Spleen (tissue), 7 donors: ENCODE measurements around the gene NPVF.

Experiments
- POLR2A ChIP-seq, 3 donors: fragments of 450-650 bp; IDR thresholded peaks; one replicate each; pipeline ENCODE4 v1.5.1; 2017; ENCODE audit warnings: antibody characterized with exemption in 3 of 3, mild to moderate bottlenecking in 1 of 3
- TF ChIP-seq, protein P1 (sequence below), 11 experiments: fragments of 200-600 bp in 7 of 11; fragments of 450-650 bp in 4 of 11; sonication (generic) in 4 of 11; IDR thresholded peaks in 8 of 11; conservative IDR thresholded peaks in 3 of 11; 1 replicate in 7 of 11; 2 replicates in 4 of 11; pipeline versions ENCODE4 v1.4.0 to v1.8.0; 2016 to 2021; ENCODE audit warnings: antibody characterized with exemption in 11 of 11, inconsistent platforms in 4 of 11, mild to moderate bottlenecking in 1 of 11
- donor health status: DM: no; HTN: no; CAD: no; lungs with moderate emphysema.
- donor health status: DM: no; HTN: no; CAD: no.
- donor health status: DM: no; HTN: no; CAD: no.

- no peak for TF ChIP-seq POLR2A (IDR thresholded peaks at IDR 0.05)
- TF ChIP-seq, protein P1, sequence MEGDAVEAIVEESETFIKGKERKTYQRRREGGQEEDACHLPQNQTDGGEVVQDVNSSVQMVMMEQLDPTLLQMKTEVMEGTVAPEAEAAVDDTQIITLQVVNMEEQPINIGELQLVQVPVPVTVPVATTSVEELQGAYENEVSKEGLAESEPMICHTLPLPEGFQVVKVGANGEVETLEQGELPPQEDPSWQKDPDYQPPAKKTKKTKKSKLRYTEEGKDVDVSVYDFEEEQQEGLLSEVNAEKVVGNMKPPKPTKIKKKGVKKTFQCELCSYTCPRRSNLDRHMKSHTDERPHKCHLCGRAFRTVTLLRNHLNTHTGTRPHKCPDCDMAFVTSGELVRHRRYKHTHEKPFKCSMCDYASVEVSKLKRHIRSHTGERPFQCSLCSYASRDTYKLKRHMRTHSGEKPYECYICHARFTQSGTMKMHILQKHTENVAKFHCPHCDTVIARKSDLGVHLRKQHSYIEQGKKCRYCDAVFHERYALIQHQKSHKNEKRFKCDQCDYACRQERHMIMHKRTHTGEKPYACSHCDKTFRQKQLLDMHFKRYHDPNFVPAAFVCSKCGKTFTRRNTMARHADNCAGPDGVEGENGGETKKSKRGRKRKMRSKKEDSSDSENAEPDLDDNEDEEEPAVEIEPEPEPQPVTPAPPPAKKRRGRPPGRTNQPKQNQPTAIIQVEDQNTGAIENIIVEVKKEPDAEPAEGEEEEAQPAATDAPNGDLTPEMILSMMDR (IDR thresholded peaks at IDR 0.05 in 8 of 11, conservative IDR thresholded peaks at IDR 0.05 in 3 of 11) = no peak
These were observed 41.9 kb downstream of the NPVF start for GRCh38 chr7:25186436-25186835.
